H9 (cell line): Measurements from ENCODE around the gene VCPKMT. TPM values are rescaled to one million over a fixed set of nuclear protein-coding genes. Genes with fewer than 3 reads are reported as not detected.

Source experiments
- DNase-seq: peaks from one replicate; pipeline ENCODE4 v3.0.0-alpha.2; 2017
- H2AFZ ChIP-seq: one replicate; pipeline ENCODE4 v1.6.1; 2013; ENCODE audit warnings: mild to moderate bottlenecking, low read length, control low read depth, moderate library complexity
- H2AK5ac ChIP-seq: 2 replicates; pipeline ENCODE4 v1.6.1; 2013; ENCODE audit warnings: low read length, control low read depth, mixed read lengths; ENCODE audit not compliant: insufficient read length
- H2BK120ac ChIP-seq: one replicate; pipeline ENCODE4 v1.6.1; 2013; ENCODE audit warnings: low read depth, mild to moderate bottlenecking, low read length, control low read depth, inconsistent platforms; ENCODE audit not compliant: poor library complexity, severe bottlenecking
- H2BK12ac ChIP-seq: 2 replicates; pipeline ENCODE4 v1.6.1; 2013; ENCODE audit warnings: low read length, control low read depth, mixed read lengths, low read depth; ENCODE audit not compliant: insufficient read length
- H2BK15ac ChIP-seq: 2 replicates; pipeline ENCODE4 v1.6.1; 2013; ENCODE audit warnings: low read depth, low read length, control low read depth
- H2BK20ac ChIP-seq: one replicate; pipeline ENCODE4 v1.6.1; 2013; ENCODE audit warnings: low read depth, mild to moderate bottlenecking, low read length, control low read depth, inconsistent platforms; ENCODE audit not compliant: poor library complexity, severe bottlenecking
- H2BK5ac ChIP-seq: 2 replicates; pipeline ENCODE4 v1.6.1; 2013; ENCODE audit warnings: low read length, control low read depth, mixed read lengths; ENCODE audit not compliant: insufficient read length
- H3K14ac ChIP-seq: 2 replicates; pipeline ENCODE4 v1.6.1; 2013; ENCODE audit warnings: low read length, control low read depth; ENCODE audit not compliant: insufficient read depth
- H3K18ac ChIP-seq: 2 replicates; pipeline ENCODE4 v1.6.1; 2013; ENCODE audit warnings: low read depth, mild to moderate bottlenecking, mixed read lengths, low read length, control low read depth; ENCODE audit not compliant: insufficient read length
- H3K23ac ChIP-seq: 2 replicates; pipeline ENCODE4 v1.6.1; 2013; ENCODE audit warnings: low read length, control low read depth, mixed read lengths, low read depth; ENCODE audit not compliant: insufficient read length
- H3K23me2 ChIP-seq: 2 replicates; pipeline ENCODE4 v1.6.1; 2013; ENCODE audit warnings: low read depth, mild to moderate bottlenecking, mixed read lengths, low read length, control low read depth; ENCODE audit not compliant: insufficient read length, poor library complexity, severe bottlenecking
- H3K27ac ChIP-seq: 2 replicates; pipeline ENCODE4 v1.5.1; 2013; ENCODE audit warnings: low read length, control low read depth, mixed read lengths, low read depth; ENCODE audit not compliant: insufficient read length
- H3K27me3 ChIP-seq: 2 replicates; pipeline ENCODE4 v1.6.1; 2013; ENCODE audit warnings: low read length, control low read depth, inconsistent platforms; ENCODE audit not compliant: insufficient read depth
- H3K4ac ChIP-seq: 2 replicates; pipeline ENCODE4 v1.6.1; 2013; ENCODE audit warnings: low read depth, mild to moderate bottlenecking, control low read depth, inconsistent platforms, low read length, moderate library complexity
- H3K4me1 ChIP-seq: 2 replicates; pipeline ENCODE4 v1.6.1; 2013; ENCODE audit warnings: low read length, control low read depth, inconsistent platforms; ENCODE audit not compliant: insufficient read depth
- H3K4me2 ChIP-seq: 2 replicates; pipeline ENCODE4 v1.6.1; 2013; ENCODE audit warnings: low read length, control low read depth, mixed read lengths; ENCODE audit not compliant: insufficient read length, insufficient read depth
- H3K56ac ChIP-seq: 2 replicates; pipeline ENCODE4 v1.6.1; 2013; ENCODE audit warnings: low read depth, mild to moderate bottlenecking, mixed read lengths, low read length, control low read depth; ENCODE audit not compliant: insufficient read length
- H3K79me1 ChIP-seq: 2 replicates; pipeline ENCODE4 v1.6.1; 2013; ENCODE audit warnings: low read depth, mild to moderate bottlenecking, moderate library complexity, low read length, control low read depth, inconsistent platforms; ENCODE audit not compliant: insufficient read depth, poor library complexity, severe bottlenecking
- H3K79me2 ChIP-seq: 2 replicates; pipeline ENCODE4 v1.6.1; 2013; ENCODE audit warnings: low read length, control low read depth, inconsistent platforms; ENCODE audit not compliant: insufficient read depth
- H3K9ac ChIP-seq: 2 replicates; pipeline ENCODE4 v1.6.1; 2013; ENCODE audit warnings: low read length, control low read depth, mixed read lengths; ENCODE audit not compliant: insufficient read length; ENCODE audit errors: extremely low read depth
- H3K9me3 ChIP-seq: one replicate; pipeline ENCODE4 v1.6.1; 2013; ENCODE audit warnings: low read depth, low read length, inconsistent platforms; ENCODE audit not compliant: control insufficient read depth
- H3T11ph ChIP-seq: one replicate; pipeline ENCODE4 v1.6.1; 2013; ENCODE audit warnings: mild to moderate bottlenecking, low read length, control low read depth, inconsistent platforms
- H4K20me1 ChIP-seq: one replicate; pipeline ENCODE4 v1.6.1; 2013; ENCODE audit not compliant: control insufficient read depth, insufficient read length, insufficient read depth
- H4K5ac ChIP-seq: 2 replicates; pipeline ENCODE4 v1.6.1; 2013; ENCODE audit warnings: low read depth, mild to moderate bottlenecking, mixed read lengths, low read length, control low read depth; ENCODE audit not compliant: insufficient read length
- H4K8ac ChIP-seq: replicated peaks from 2 replicates; pipeline ENCODE4 v1.6.1; 2013; ENCODE audit warnings: low read length, control low read depth, mixed read lengths, low read depth; ENCODE audit not compliant: insufficient read length
- H4K91ac ChIP-seq: 2 replicates; pipeline ENCODE4 v1.6.1; 2013; ENCODE audit warnings: low read depth, mild to moderate bottlenecking, moderate library complexity, mixed read lengths, low read length, control low read depth; ENCODE audit not compliant: insufficient read length
- H3K27ac Mint-ChIP-seq, 3 experiments: 2 replicates in 2 of 3; 3 replicates in 1 of 3; pipeline ENCODE4 v1.8.0; 2020 to 2021; ENCODE audit warnings: mixed read lengths in 3 of 3, mild to moderate bottlenecking in 1 of 3, moderate library complexity in 1 of 3
- H3K27me3 Mint-ChIP-seq: 2 replicates; pipeline ENCODE4 v1.8.0; 2021; ENCODE audit warnings: low read depth, mild to moderate bottlenecking, moderate library complexity, mixed read lengths
- H3K36me3 Mint-ChIP-seq, 3 experiments: 2 replicates in 2 of 3; 3 replicates in 1 of 3; pipeline ENCODE4 v1.8.0; 2020 to 2021; ENCODE audit warnings: low read depth in 3 of 3, mixed read lengths in 3 of 3; ENCODE audit not compliant: insufficient read depth in 1 of 3
- H3K4me1 Mint-ChIP-seq, 2 experiments: 2 replicates each; pipeline ENCODE4 v1.8.0; 2020; ENCODE audit warnings: mixed read lengths in 2 of 2
- H3K4me3 Mint-ChIP-seq, 2 experiments: 2 replicates in 1 of 2; 3 replicates in 1 of 2; pipeline ENCODE4 v1.8.0; 2020 to 2021; ENCODE audit warnings: mild to moderate bottlenecking in 2 of 2, mixed read lengths in 2 of 2, moderate library complexity in 1 of 2
- H3K9me3 Mint-ChIP-seq, 2 experiments: 2 replicates in 1 of 2; 3 replicates in 1 of 2; pipeline ENCODE4 v1.8.0; 2020; ENCODE audit warnings: mild to moderate bottlenecking in 2 of 2, mixed read lengths in 2 of 2, moderate library complexity in 1 of 2
- CTCF ChIP-seq: fragments of 200-600 bp; sonication (generic); conservative IDR thresholded peaks from 3 replicates; pipeline ENCODE4 v1.8.0; 2021; ENCODE audit warnings: antibody characterized with exemption, mild to moderate bottlenecking
- WGBS: extraction: QIAGEN DNeasy Blood & Tissue Kit; methylation state at CpG from one replicate; pipeline ENCODE4 v1.1.7; 2013; ENCODE audit warnings: missing lambda C conversion rate, low lambda C conversion rate, mixed read lengths; ENCODE audit not compliant: insufficient read length; ENCODE audit errors: extremely low coverage; 5-methylcytosine and 5-hydroxymethylcytosine counted together
- total RNA-seq: library from RNA; stranded (reverse); gene quantifications from 2 replicates; pipeline ENCODE4 v1.2.1, GENCODE V29; 2021

VCPKMT gene
- total RNA-seq, 1 experiment from 2014 or later = 13.7 TPM

GRCh38 chr14:50103558-50103957 lies 12.8 kb downstream of the VCPKMT start:
- Mint-ChIP-seq H3K36me3 (peaks cover 0 to 10% (median 4%) of the 10 kb centered on the region in 3 experiments; a peak in 3 of 7 replicates), H3K9me3 (no peaks in the 10 kb centered on the region), H3K27ac (no peak overlapping the region), H3K4me3 (no peak overlapping the region), H3K4me1 (peaks cover 4 to 12% of the 10 kb centered on the region in 2 experiments; a peak in 2 of 4 replicates), H3K27me3 (no peaks in the 10 kb centered on the region; the same call in 1 of the 2 replicates)
- TF ChIP-seq CTCF = no peak
- H3K79me2 ChIP-seq = no peaks in the 10 kb centered on the region
- DNase-seq = no peak
- H3K9ac ChIP-seq = no peak overlapping the region
- no peaks in the 10 kb centered on the region for H3K23me2 ChIP-seq
- H2BK120ac ChIP-seq = no peak overlapping the region
- no peaks in the 10 kb centered on the region for H3K9me3 ChIP-seq
- H3K4me1 ChIP-seq = no peaks in the 10 kb centered on the region; the same call in 1 of the 2 replicates
- no peak overlapping the region for H3K27ac ChIP-seq
- H3K14ac ChIP-seq = no peak overlapping the region
- H3K23ac ChIP-seq = no peak overlapping the region
- no peak overlapping the region for H3K4ac ChIP-seq
- no peak overlapping the region for H2AK5ac ChIP-seq
- H3K79me1 ChIP-seq = no peaks in the 10 kb centered on the region
- WGBS = no CpG with 5 or more reads among the region's 6 CpGs
- H4K20me1 ChIP-seq = no peaks in the 10 kb centered on the region
- H2BK12ac ChIP-seq = no peak overlapping the region
- no peak overlapping the region for H2BK15ac ChIP-seq
- H3K4me2 ChIP-seq = no peak overlapping the region
- H3T11ph ChIP-seq = no peak overlapping the region
- no peak overlapping the region for H3K18ac ChIP-seq
- H2BK20ac ChIP-seq = no peak overlapping the region
- H2AFZ ChIP-seq = no peak overlapping the region
- H3K27me3 ChIP-seq = no peaks in the 10 kb centered on the region
- H4K8ac ChIP-seq = no peak overlapping the region
- no peak overlapping the region for H2BK5ac ChIP-seq
- H3K56ac ChIP-seq = no peak overlapping the region
- no peak overlapping the region for H4K91ac ChIP-seq
- no peak overlapping the region for H4K5ac ChIP-seq
